Measurements from ENCODE around the gene NKX3-2. TPM values are rescaled to one million over a fixed set of nuclear protein-coding genes. Genes with fewer than 3 reads are reported as not detected.

NKX3-2 gene
- total and polyA plus RNA-seq, 9 donors = 0.10 to 1.4 (median 0.22) TPM; not detected in 1

DNA sequence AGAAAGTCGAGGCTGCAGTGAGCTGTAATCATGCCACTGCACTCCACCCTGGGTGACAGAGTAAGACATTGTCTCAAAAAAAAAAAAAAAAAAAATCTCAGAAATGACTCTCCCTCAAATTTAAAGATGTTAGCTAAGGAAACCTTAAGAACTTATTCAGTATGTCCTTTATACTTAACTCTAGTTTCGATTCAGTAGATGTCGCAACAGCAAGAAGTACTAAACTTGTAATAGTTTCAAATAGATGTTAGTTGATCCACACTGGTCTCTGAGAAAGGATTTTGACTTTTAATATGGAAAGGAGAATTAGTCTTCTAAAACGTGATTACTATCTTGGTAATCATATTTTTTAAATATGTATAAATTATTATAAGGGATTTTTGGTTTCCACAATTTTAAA, 29.6 kb downstream of the NKX3-2 start:
- intact Hi-C loops (cut with DNase I) = no loop called here
- no peak for DNase-seq
- Histone ChIP-seq H3K4me1 (ENCODE audit: insufficient read depth) (no peaks in the 10 kb centered on the region), H3K9me3 (no peaks in the 10 kb centered on the region), H3K27me3 (no peaks in the 10 kb centered on the region), H3K27ac (no peak overlapping the region), H3K36me3 (no peaks in the 10 kb centered on the region), H3K4me3 (no peak overlapping the region)
- WGBS, 3 donors = 75 to 82% (median 77%) methylated on average over 4 of the region's 4 CpGs
- TF ChIP-seq EP300 (IDR thresholded peaks at IDR 0.05) (no peak), POLR2A (IDR thresholded peaks at IDR 0.05) (no peak), CTCF (IDR thresholded peaks at IDR 0.05) (no peak)

DNA sequence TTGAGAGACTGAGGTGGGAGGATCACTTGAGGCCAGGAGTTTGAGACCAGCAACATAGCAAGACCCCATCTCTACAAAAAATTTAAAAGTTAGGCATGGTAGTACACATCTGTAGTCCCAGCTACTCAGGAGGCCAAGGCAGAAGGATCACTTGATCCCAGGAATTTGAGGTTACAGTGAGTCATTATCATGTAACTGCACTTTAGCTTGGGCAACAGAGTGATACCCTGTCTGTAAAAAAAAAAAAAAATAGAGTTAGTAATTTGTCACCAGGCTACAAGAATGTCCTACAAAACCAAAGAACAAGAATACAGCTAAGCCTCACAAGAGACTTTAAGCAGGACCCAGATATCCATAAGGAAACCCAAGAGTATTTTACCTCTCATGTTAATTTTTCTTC, 33.2 kb downstream of the NKX3-2 start:
- intact Hi-C loops (cut with DNase I) = no loop called here

GRCh38 chr4:13509442-13509841, 34.9 kb downstream of the NKX3-2 start:
- no peaks in the 10 kb centered on the region for H3K9me3 ChIP-seq
- 59 to 77% (median 69%) methylated on average over 1 of the region's 1 CpG for WGBS, 3 donors
- no peaks in the 10 kb centered on the region for H3K27me3 ChIP-seq
- H3K4me3 ChIP-seq = no peak overlapping the region
- DNase-seq = no peak
- H3K36me3 ChIP-seq = no peaks in the 10 kb centered on the region
- intact Hi-C loops (cut with DNase I) = no loop called here
- TF ChIP-seq POLR2A (IDR thresholded peaks at IDR 0.05) (no peak), EP300 (IDR thresholded peaks at IDR 0.05) (no peak), CTCF (IDR thresholded peaks at IDR 0.05) (no peak)
- H3K4me1 ChIP-seq (ENCODE audit: insufficient read depth) = no peaks in the 10 kb centered on the region
- no peak overlapping the region for H3K27ac ChIP-seq

More for the DNA sequence above, 33.2 kb downstream of the NKX3-2 start:
- Histone ChIP-seq H3K4me1 (ENCODE audit: insufficient read depth) (no peaks in the 10 kb centered on the region), H3K9me3 (no peaks in the 10 kb centered on the region), H3K27ac (no peak overlapping the region), H3K4me3 (no peak overlapping the region), H3K27me3 (no peaks in the 10 kb centered on the region), H3K36me3 (no peaks in the 10 kb centered on the region)
- DNase-seq = no peak
- TF ChIP-seq EP300 (IDR thresholded peaks at IDR 0.05) (no peak), POLR2A (IDR thresholded peaks at IDR 0.05) (no peak), CTCF (IDR thresholded peaks at IDR 0.05) (no peak)

- no peaks in the 10 kb centered on the region for H3K27me3 ChIP-seq
- DNase-seq = no peak
- no peak overlapping the region for H3K27ac ChIP-seq
- no peaks in the 10 kb centered on the region for H3K4me1 ChIP-seq (ENCODE audit: insufficient read depth)
- 92 to 95% (median 92%) methylated on average over 5 of the region's 5 CpGs for WGBS, 3 donors
- intact Hi-C loops (cut with DNase I) = no loop called here
- H3K4me3 ChIP-seq = no peak overlapping the region
- no peaks in the 10 kb centered on the region for H3K36me3 ChIP-seq
- H3K9me3 ChIP-seq = no peaks in the 10 kb centered on the region
- TF ChIP-seq EP300 (IDR thresholded peaks at IDR 0.05) (no peak), CTCF (IDR thresholded peaks at IDR 0.05) (no peak), POLR2A (IDR thresholded peaks at IDR 0.05) (no peak)
These were observed 39.9 kb downstream of the NKX3-2 start for GRCh38 chr4:13504374-13504773.

DNA sequence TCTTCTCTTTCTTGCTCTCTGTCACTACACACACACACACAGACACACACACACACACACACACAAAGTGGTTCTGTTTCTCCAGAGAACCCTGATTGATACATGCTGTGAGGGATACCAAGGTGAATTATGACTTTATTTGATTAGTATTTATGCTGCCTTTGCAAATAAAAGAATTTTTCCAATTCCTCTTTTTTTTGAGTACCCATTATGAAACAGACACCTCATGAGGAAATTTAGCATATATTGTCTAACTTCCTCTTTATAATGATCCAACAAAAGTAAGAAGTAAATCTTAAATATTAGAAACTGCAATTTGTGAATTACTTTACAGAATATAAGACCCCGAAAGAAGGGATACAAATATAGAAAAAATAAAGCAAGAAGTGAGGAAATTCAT, 45.8 kb downstream of the NKX3-2 start:
- H3K9me3 ChIP-seq = no peaks in the 10 kb centered on the region
- DNase-seq = no peak
- no peaks in the 10 kb centered on the region for H3K36me3 ChIP-seq
- H3K4me3 ChIP-seq = no peak overlapping the region
- H3K4me1 ChIP-seq (ENCODE audit: insufficient read depth) = no peaks in the 10 kb centered on the region
- WGBS, 3 donors = 85 to 94% (median 89%) methylated on average over 1 of the region's 1 CpG
- intact Hi-C loops (cut with DNase I) = no loop called here
- no peak overlapping the region for H3K27ac ChIP-seq
- TF ChIP-seq CTCF (IDR thresholded peaks at IDR 0.05) (no peak), POLR2A (IDR thresholded peaks at IDR 0.05) (no peak), EP300 (IDR thresholded peaks at IDR 0.05) (no peak)
- H3K27me3 ChIP-seq = no peaks in the 10 kb centered on the region
